C4-2B (cell line): ENCODE data around the gene C1QTNF1.

Source experiments
- ZFX ChIP-seq: fragments of 450-650 bp; IDR thresholded peaks from 2 replicates; pipeline ENCODE4 v1.6.1; 2017
- TF ChIP-seq, protein P1 (sequence below): fragments of 450-650 bp; conservative IDR thresholded peaks from 2 replicates; pipeline ENCODE4 v1.5.1; 2017; ENCODE audit warnings: mild to moderate bottlenecking

DNA sequence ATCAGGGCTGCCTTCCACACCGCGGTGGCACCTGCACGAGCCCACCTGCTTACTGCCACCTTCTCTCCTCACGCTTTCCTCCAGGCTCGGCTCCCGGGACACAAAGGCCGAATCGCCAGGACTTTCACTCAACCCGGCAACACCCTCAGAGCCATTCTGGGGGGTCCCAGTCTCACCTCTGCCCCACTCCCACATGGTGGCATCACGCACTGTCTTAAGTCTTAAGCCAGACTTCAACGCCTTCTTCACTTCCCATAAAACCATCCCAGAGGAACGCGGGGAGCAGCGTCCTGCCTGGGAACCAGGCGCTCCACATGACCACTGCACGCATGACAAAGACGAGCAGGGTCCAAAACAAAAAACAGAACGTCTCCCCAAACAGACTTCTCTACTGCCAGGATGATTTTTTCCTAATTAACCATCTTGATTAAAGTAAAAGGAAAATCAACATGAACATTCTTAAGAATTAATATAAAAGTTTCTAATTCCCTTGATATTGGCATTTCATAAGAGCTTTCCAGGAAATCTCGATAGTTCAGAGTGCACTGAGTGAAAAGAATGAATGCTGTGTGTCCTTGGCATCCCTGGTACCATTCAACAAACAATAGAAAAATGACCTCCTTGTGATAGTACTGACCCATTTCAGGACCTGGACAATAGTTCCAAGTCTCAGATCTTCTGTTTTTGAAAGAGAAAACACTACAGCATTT lies 17.0 kb upstream of the C1QTNF1 start:
- TF ChIP-seq, protein P1, sequence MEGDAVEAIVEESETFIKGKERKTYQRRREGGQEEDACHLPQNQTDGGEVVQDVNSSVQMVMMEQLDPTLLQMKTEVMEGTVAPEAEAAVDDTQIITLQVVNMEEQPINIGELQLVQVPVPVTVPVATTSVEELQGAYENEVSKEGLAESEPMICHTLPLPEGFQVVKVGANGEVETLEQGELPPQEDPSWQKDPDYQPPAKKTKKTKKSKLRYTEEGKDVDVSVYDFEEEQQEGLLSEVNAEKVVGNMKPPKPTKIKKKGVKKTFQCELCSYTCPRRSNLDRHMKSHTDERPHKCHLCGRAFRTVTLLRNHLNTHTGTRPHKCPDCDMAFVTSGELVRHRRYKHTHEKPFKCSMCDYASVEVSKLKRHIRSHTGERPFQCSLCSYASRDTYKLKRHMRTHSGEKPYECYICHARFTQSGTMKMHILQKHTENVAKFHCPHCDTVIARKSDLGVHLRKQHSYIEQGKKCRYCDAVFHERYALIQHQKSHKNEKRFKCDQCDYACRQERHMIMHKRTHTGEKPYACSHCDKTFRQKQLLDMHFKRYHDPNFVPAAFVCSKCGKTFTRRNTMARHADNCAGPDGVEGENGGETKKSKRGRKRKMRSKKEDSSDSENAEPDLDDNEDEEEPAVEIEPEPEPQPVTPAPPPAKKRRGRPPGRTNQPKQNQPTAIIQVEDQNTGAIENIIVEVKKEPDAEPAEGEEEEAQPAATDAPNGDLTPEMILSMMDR, result no peak
- no peak for TF ChIP-seq ZFX
